BJ (cell line): ENCODE results near the gene SPIB. TPM values are rescaled to one million over a fixed set of nuclear protein-coding genes. Genes with fewer than 3 reads are reported as not detected.
"Not testable (repeated sequence)": the region's sequence is repeated elsewhere in the genome, so short reads cannot be mapped to it uniquely, and the experiment has no call there.

Source experiments
- CTCF ChIA-PET: fragments of 350-600 bp; formaldehyde crosslinking; extraction: SDS; loops from one replicate; lab custom pipeline; 2021; ENCODE audit warnings: antibody characterized with exemption, inconsistent platforms; lab: Yijun Ruan, JAX
- POLR2A ChIA-PET: fragments of 300-600 bp; sonication (Branson Sonifier 250); formaldehyde crosslinking; extraction: SDS; loops from one replicate; lab custom pipeline; 2021; ENCODE audit warnings: antibody characterized with exemption; lab: Charles Lee
- DNase-seq: peaks from one replicate; pipeline ENCODE4 v3.0.0-alpha.2; 2011; ENCODE audit warnings: low read depth
- H3K27me3 ChIP-seq: 2 replicates; pipeline ENCODE4 v1.6.0; 2011; ENCODE audit warnings: low read length; ENCODE audit not compliant: control insufficient read depth, insufficient read depth
- H3K36me3 ChIP-seq: 2 replicates; pipeline ENCODE4 v1.5.1; 2011; ENCODE audit warnings: low read length; ENCODE audit not compliant: control insufficient read depth, insufficient read depth
- H3K4me3 ChIP-seq: 2 replicates; pipeline ENCODE4 v1.5.1; 2011; ENCODE audit warnings: low read depth, mild to moderate bottlenecking, control low read depth, low read length
- polyA plus RNA-seq: library from polyadenylated mRNA; depleted of rRNA; stranded (reverse); fragments of >200 nt; gene quantifications from 2 replicates; pipeline ENCODE4 v1.2.3, GENCODE V29; 2011
- TF ChIP-seq, protein P1 (sequence below): IDR thresholded peaks from 2 replicates; pipeline ENCODE4 v1.5.1; 2011; ENCODE audit warnings: low read depth, mild to moderate bottlenecking, control low read depth, inconsistent platforms, low read length, moderate library complexity; ENCODE audit not compliant: insufficient read depth

SPIB gene
- polyA plus RNA-seq, 1 experiment, result not detected

DNA sequence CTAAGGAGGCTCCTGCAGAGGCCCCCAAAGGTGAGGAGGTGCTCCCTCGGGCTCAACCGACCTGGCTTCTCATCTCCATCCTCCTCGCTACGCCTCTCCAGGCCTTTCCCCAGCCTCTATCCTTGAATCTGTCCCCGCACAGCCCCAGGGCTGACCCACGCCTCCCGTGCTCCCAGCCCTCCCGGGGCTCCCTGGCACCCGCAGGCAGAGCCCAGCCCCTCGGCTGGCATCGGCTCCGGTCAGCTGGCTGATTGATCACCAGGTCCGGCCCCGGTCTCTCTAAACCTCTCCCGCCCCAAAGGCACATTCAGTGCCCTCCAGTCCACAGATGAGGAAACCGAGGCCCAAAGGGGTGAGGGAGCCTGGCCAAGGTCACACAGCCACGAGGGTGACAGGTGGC, 16.5 kb downstream of the SPIB start:
- CTCF ChIA-PET, result no interaction called here

DNA sequence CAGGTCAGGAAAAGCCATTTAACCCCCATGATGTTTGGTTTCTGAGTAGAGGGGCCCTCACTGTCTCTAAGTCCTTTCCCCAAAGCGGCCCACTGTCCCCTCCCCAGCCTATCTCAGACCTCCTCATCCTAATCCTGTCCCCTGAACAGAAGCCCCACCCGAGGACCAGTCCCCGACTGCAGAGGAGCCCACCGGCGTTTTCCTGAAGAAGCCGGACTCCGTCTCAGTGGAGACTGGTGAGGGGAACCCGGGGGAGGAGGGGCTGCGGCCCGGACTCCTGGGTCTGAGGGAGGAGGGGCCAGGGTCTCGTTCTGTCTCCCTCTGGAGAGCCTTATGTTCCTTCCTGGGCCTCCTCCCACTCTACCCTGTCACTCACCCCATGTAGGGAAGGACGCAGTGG, 16.9 kb downstream of the SPIB start:
- Histone ChIP-seq H3K36me3 (no peaks in the 10 kb centered on the region), H3K27me3 (peaks cover 9% of the 10 kb centered on the region), H3K4me3 (no peak overlapping the region)
- no peak for DNase-seq
- TF ChIP-seq, protein P1, sequence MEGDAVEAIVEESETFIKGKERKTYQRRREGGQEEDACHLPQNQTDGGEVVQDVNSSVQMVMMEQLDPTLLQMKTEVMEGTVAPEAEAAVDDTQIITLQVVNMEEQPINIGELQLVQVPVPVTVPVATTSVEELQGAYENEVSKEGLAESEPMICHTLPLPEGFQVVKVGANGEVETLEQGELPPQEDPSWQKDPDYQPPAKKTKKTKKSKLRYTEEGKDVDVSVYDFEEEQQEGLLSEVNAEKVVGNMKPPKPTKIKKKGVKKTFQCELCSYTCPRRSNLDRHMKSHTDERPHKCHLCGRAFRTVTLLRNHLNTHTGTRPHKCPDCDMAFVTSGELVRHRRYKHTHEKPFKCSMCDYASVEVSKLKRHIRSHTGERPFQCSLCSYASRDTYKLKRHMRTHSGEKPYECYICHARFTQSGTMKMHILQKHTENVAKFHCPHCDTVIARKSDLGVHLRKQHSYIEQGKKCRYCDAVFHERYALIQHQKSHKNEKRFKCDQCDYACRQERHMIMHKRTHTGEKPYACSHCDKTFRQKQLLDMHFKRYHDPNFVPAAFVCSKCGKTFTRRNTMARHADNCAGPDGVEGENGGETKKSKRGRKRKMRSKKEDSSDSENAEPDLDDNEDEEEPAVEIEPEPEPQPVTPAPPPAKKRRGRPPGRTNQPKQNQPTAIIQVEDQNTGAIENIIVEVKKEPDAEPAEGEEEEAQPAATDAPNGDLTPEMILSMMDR, result no peak
- POLR2A ChIA-PET, result no interaction called here
- CTCF ChIA-PET, result interaction anchor here (0.6 kb wide), 1 partner anchor 68 kb away, joined by 3 read pairs; no protein-coding TSS in a partner anchor

More for the DNA sequence above, 16.5 kb downstream of the SPIB start:
- DNase-seq, result no peak
- peaks cover 9% of the 10 kb centered on the region for H3K27me3 ChIP-seq
- TF ChIP-seq, protein P1, result no peak
- no peaks in the 10 kb centered on the region for H3K36me3 ChIP-seq
- POLR2A ChIA-PET, result no interaction called here
- no peak overlapping the region for H3K4me3 ChIP-seq

DNA sequence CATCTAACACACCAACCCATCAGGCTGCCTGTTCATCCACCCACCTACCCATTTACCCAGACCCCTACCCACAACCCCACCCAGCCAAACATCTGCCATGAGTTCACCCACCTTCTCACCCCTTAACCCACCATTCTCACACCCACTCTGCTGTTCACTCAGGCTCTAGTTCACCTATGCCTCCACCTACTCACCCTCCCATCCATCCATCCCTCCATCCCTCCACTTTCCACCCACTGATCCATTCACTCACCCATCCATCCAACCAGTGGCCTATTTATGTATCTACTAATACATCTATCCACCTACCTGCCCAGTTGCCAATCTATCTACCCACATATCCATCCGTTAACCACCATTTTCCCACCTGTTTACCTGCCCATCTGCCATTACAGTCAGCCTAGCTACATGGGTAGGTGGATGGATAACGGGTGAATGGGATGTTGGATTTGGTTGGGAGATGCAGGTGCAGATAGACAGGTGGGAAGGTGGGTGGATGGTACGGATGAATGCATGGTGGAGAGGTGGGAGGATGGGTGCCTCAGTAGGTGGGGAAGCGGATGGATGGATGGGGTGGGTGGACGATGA, 19.2 kb downstream of the SPIB start:
- Histone ChIP-seq H3K4me3 (no peak overlapping the region), H3K36me3 (no peaks in the 10 kb centered on the region), H3K27me3 (peaks cover 4% of the 10 kb centered on the region; the same call in 1 of the 2 replicates)
- DNase-seq, result no peak
- TF ChIP-seq, protein P1, result no peak
- ChIA-PET CTCF (interaction anchor here (0.6 kb wide), 1 partner anchor 75 kb away, joined by 3 read pairs; no protein-coding TSS in a partner anchor), POLR2A (no interaction called here)

DNA sequence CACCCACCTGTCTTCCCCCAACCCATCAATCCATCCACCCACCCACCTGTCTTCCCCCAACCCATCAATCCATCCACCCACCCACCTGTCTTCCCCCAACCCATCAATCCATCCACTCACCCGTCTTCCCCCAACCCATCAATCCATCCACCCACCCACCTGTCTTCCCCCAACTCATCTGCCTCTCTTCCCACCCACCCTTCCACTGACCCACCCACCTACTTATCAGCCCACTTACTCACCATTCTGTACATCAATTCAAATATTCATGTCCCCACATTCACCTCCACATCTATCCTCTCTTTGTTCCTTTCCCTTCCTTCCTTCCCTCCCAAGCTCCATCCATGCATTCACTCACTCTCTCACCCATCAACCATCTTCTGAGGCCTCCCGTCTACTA, 20.4 kb downstream of the SPIB start:
- H3K27me3 ChIP-seq, POLR2A ChIA-PET, H3K4me3 ChIP-seq, CTCF ChIA-PET, H3K36me3 ChIP-seq, DNase-seq: not testable (repeated sequence)

DNA sequence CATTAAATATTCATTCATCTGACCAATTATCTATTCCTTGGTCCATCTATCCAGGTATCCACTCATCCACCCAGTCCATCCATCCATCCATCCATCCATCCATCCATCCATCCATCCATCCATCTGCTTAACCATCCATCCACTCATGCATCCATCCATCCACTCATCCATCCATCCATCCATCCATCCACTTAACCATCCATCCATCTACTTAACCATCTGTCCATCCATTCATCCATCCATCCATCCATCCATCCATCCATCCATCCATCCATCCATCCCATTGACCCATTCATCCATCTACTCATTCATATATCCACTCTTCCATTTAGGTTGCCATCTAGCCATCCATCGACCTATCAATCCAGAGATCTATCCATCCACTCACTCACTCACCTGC, 25.3 kb downstream of the SPIB start:
- POLR2A ChIA-PET, result no interaction called here
- TF ChIP-seq, protein P1, result no peak
- no peaks in the 10 kb centered on the region for H3K36me3 ChIP-seq
- no peaks in the 10 kb centered on the region for H3K27me3 ChIP-seq
- H3K4me3 ChIP-seq, result no peak overlapping the region
- CTCF ChIA-PET, result no interaction called here
- no peak for DNase-seq

DNA sequence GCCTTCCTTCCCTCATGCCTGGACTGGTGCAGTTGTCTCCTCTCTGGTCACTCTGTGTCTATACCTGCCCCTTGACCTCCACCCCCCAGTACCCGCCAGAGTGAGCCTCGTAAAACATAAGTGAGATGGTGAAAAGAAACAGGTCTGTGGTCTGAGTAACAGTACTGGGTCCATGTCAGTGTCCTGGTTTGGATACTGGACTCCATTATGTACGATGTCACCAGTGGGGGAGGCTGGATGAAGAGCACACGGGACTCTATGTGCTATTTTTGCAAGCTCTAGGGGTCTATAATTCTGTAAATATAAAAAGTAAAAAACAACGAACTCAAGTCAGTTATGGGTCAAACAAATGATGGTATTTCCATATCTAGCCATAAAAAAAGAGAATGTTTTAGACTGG, 28.3 kb downstream of the SPIB start:
- Histone ChIP-seq H3K27me3 (no peaks in the 10 kb centered on the region), H3K4me3 (no peak overlapping the region), H3K36me3 (no peaks in the 10 kb centered on the region)
- TF ChIP-seq, protein P1, result no peak
- ChIA-PET CTCF (no interaction called here), POLR2A (no interaction called here)
- DNase-seq, result no peak
